T-helper 9 cell (primary cell): Measurements from ENCODE around the gene CPXM2.

ENCODE experiments used
- DNase-seq: peaks from one replicate; pipeline ENCODE4 v3.0.0-alpha.2; 2020

CPXM2 gene

DNA sequence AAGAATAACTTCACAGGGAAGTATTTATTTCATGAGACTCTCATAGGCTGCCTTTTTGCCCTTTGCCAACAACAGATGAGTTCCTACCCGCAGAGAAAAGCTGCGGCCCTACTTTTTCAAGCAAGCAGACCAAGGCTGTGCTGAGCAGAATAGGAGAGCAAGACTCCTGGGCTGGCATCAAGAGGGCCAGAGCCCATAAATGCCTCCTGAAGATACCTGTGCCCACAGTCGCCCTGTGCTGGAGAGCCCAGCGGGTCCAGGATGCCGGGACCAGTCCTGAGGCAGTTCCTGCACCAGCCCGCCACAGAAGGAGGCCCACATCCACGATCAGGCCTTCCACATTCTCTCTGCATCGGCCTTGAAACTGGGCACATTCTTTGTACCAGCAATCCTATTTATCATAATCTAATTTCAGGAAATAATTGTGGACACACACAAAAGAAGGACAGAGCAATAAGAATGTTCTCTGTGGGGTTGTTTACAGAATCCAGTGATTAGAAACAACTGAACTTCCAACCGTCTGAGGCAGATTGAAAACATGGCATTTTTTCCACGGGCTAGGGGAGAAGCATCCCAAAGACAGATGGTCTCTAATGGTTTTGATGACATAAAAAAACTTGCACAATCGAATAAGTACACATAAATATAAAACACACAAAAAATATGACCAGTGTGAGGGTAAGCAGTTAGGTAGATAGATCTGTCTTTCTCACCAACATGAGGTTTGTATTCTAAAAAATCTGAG lies 95.6 kb downstream of the CPXM2 start:
- DNase-seq = no peak

- DNase-seq = no peak
Observed at GRCh38 chr10:123795196-123795780, 96.3 kb downstream of the CPXM2 start.

- no peak for DNase-seq
Observed at GRCh38 chr10:123792248-123792978, 99.2 kb downstream of the CPXM2 start.

DNA sequence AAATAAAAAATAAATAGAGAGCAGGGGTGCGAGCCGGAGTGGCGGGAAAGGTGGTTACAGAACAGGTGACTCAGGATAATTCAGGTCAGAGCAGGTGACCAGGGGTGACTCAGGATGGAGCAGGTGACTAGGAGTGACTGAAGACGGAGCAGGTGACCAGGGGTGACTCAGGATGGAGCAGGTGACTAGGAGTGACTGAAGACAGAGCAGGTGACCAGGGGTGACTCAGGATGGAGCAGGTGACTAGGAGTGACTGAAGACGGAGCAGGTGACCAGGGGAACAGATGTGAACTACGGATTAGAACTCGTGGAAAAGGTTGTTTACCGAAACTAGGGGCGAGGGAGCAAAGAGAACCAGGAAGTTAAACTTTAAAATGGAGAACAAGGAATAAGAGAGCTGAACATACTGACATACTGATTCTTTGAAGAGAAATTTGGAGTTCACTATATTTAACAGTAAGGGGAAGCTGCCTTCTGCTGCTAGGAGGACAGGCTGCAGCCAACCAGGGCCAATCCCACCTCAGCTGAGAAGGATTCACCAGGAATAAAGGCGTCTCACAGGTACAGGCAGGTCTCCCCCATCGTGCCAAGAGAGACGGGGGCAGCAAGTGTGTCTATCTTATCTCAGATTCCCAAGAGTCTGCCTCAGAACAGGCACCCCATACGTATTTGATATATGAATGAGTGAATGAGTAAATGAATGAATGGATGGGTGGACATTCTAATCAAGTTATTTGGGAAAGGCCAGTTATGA lies 101.3 kb downstream of the CPXM2 start:
- DNase-seq = no peak

- no peak for DNase-seq
Observed at GRCh38 chr10:123788981-123789380, 102.6 kb downstream of the CPXM2 start.

DNA sequence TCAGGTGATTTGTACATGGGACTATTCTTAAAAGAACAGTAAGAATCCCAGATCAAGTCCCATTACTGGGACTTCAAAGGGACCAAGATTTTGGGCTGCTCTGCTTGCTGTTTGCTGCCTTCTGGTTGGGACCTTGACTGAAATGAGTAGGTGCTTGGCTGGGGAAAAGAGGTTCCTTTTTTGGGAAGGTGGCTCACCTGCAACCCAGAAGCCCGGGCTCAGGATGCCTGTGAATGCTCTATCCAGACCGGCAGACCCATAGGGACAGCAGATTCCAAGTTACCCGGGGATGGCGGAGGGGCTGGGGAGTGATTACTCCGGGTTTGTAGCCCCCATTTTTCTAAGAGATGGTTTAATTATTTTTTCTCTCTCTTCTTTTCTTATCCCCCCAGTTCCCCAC lies 104.0 kb downstream of the CPXM2 start:
- no peak for DNase-seq

DNA sequence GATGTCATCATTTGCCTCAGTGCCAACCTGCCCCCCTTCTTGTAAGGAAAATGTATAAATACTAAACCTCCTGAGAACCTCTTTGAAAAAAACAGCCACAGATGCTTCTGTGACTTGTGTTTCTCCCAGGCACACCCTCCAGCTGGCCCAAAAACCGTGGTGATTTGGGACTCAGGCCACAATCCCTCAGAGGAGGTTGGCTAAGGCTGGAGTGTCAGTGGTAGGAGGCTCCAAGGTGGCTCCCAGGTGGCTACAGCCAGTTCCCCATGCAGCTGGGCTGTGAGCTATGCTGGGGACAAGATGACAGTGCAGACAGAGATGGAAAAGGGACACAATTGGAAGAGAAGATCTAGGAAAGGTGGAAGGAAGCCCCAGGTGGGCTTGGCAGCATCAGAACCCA lies 104.7 kb downstream of the CPXM2 start:
- no peak for DNase-seq

DNA sequence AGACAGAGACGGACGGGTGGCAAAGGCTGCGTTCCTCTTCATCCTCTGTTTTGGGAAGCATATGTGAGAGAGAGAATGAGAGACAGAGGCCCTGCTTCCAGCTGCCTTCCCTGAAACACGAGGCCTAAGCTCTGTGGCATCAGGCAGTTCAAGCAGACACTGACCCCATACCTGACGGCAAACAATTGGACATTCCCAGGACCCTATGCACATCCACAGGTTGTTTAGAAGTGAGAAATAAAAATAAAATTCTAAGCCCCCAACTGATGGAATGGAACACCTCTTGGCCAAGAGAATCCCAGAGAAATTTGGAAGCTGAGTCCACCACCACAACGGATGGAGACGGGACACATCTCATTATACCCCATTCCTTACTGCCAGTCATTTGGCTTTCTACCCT lies 105.3 kb downstream of the CPXM2 start:
- DNase-seq = no peak

DNA sequence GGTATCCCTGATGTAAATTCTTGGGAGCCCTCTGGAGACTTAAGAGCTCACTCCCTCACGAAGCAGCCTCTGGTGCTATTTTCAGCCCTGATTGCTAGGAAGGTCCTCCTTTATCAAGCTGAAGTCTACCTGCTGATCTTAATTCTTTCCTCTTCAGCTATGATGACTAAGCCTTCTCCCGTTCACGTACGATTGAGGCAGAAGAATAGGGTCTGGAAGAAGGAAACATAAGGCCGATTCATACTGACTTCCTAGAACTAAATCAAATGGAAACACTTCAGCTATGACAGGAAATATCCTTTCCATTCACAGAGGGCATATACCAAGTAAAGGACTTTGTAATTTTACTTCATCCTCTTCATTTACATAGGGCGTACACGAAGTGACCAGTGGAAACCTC lies 107.0 kb downstream of the CPXM2 start:
- no peak for DNase-seq

DNA sequence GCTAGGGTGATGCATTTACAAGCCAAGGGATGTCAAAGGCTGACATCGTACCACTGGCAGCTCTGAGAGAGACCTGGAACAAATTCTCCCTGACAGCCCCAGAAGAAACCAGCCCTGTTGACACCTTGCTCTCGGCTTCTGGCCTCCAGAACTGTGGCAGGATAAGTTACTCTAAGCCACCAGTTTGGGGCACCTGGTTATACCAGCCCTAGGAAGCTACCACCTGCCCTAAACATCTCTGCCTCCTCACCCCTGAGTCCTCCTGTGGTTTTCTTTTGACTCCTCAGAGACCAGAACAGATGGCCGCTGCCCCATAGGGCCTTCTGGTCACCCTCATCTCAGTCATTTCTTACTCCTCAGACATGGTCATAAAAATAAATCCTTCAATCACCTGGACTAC lies 107.4 kb downstream of the CPXM2 start:
- DNase-seq = no peak

DNA sequence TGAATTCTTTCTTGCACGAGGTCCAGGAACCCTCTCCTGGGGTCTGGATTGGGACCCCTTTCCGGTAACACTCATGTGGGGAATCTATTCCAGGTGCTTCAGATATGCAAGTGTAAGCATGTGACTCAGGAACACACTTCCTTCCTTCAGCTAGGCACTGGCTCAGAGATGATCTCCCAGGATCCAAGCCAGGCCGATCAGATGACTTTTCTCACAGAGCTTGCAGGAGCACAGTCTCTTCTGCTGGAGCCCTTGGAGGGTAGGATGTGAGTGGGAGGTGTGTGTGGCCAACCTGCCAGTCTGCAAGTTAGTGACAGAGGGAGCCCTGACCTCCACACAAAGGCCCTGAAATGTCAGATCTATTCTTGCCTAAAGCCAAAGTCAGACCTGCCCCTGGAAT lies 108.3 kb downstream of the CPXM2 start:
- DNase-seq = no peak

DNA sequence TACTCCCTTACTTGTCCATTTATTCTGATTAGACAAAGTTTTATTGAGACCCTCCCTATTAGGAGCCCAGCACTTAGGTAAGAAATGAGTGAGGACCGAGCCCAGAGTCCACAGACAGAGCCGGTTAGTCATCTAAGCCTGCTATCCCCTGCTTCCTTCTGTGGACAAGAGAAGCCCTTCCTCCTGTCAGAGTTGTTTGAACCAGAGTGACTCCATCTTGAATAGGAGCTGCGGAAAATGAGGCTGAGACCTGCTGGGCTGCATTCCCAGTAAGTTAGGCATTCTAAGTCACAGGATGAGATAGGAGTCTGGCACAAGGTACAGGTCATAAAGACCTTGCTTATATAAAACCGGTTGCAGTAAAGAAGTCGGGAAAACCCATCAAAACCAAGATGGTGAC lies 109.1 kb downstream of the CPXM2 start:
- DNase-seq = no peak

DNA sequence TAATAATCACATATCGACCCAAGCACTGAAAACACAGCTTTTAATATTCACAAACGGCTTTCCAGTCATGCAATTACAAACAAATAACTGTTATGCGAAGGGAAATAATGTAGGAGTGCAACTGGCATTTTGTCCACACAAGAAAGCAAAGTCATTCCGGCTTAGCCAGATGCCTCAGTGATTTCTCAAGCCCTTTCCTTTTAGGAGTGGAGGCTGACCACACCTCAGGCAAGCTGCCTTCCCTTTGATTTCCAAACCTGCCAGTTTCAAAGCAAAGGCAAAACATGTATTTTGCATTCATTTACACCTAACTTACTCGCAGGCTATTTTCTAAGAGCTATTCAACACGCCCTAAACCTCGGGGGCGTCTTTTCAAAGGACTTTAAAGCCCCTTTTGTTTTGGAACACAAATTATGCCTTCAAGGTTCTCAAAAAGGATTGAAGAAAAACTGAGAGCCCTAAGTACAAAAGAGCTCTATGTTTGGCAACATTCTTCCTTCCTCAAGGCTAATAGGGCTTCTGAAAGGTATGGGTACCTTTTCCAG lies 109.6 kb downstream of the CPXM2 start:
- DNase-seq = no peak

DNA sequence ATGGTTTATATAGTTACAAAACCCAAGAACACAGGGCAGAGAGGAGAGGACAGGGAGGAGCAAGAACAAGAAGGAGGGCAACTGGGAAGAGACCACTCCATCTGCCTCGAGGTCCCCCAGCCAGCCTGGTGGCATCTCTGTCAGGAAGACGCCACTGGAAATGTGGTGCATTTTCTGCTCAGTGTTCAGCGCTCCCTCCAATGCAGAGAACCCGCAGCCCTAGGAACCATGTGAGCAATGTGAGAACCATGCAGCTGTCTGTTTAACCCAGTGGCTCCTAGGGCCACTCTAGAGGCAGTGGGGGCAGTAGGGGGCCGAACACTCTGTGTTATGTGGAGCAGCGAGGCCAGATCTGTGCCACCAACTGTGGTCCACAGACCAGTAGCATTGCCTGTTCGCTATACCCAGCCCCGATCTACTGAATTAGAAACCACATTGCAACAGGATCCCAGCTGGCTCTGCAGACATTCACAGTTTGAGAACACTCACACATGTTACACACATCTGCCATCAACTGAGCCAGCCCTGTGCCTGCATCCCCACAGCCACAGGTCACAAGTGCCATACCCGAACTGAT lies 110.2 kb downstream of the CPXM2 start:
- DNase-seq = no peak

DNA sequence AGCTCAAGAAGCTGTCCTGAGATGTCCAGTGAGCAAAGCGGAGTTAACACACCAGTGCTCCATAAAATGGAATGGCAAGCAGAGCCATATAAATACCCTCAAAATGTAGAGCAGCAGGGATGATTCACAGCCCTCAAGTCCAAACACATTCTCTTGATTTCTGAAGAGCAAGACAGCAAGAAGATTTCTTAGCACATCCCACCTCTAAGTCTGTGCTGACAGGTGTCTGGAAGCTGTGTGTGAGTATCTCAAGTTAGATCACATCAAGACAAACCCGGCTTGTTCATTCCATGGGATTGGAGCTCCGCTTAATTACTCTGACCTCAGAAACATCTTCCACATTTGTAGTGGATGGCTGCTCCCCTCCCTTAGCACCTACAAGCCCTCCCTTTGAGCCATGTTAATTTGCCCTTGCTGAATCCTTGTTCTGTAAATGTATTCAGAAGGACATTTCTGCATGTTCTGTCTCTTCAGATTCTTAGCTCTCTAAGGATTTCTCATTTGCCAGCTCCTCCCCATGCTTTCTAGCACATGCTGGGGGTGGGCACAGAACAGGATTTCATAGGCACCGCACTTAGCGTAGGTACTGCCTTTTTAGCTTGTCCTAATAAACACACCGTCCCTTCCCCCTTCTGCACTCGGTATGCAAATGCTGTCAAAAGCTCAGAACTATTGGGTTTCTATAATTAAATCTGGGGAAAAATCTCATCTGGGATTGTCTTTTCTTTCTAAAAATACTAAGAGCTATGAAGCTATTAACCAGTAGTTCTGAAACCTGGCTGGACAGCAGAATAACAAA lies 112.7 kb downstream of the CPXM2 start:
- no peak for DNase-seq

GRCh38 chr10:123777881-123778280 lies 113.7 kb downstream of the CPXM2 start:
- no peak for DNase-seq

- DNase-seq = no peak
Observed at GRCh38 chr10:123774132-123774742, 117.4 kb downstream of the CPXM2 start.

DNA sequence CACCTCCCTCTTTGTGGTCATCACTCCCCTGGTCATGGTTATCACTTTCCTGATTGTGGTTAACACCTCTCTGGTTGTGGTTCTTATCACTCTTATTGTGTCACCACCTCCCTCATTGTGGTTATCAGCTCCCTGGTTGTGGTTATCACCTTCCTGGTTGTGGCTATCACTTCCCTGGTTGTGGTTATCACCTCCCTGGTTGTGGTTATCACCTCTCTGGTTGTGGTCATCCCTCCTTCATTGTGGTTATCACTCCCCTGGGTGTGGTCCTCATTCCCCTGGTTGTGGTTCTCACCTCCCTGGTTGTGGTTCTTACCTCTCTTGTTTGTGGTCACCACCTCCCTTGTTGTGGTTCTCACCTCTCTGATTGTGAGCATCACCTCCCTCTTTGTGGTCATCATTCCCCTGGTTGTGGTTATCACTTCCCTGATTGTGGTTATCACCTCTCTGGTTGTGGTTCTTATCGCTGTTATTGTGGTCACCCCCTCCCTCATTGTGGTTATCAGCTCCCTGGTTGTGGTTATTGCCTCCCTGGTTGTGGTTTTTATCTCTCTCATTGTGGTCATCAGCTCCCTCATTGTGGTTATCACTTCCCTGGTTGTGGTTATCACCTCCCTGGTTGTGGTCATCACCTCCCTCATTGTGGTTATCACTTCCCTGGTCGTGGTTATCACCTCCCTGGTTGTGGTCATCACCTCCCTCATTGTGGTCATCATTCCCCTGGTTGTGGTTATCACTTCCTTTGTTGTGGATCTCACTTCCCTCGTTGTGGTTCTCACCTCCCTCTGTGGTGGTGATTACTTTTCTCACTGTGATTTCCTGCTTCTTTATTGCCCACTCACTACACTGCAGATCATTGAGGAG lies 118.7 kb downstream of the CPXM2 start:
- DNase-seq = no peak

GRCh38 chr10:123771877-123772644 lies 119.5 kb downstream of the CPXM2 start:
- DNase-seq = no peak

GRCh38 chr10:123769647-123770046 lies 122.0 kb downstream of the CPXM2 start:
- no peak for DNase-seq
